RWPE1 (cell line): ENCODE results near the gene WNT7B.

ENCODE experiments used
- CTCF ChIA-PET: fragments of 350-600 bp; sonication (Branson Sonifier 250); formaldehyde crosslinking; extraction: SDS; loops from one replicate; lab custom pipeline; 2021; lab: Yijun Ruan, JAX
- POLR2A ChIA-PET: fragments of 400-600 bp; formaldehyde crosslinking; extraction: SDS; loops from one replicate; lab custom pipeline; 2020; ENCODE audit warnings: antibody characterized with exemption; ENCODE audit not compliant: low non-redundant PET; lab: Yijun Ruan, JAX
- DNase-seq: peaks from one replicate; pipeline ENCODE4 v3.0.0; 2012; ENCODE audit warnings: low spot score
- H3K27ac ChIP-seq: fragments of 450-650 bp; 2 replicates; pipeline ENCODE4 v1.5.1; 2017
- CTCF ChIP-seq: fragments of 450-650 bp; conservative IDR thresholded peaks from 2 replicates; pipeline ENCODE4 v1.5.1; 2017; ENCODE audit warnings: low read depth, mild to moderate bottlenecking

WNT7B gene

GRCh38 chr22:45891996-45892621 lies 84.9 kb downstream of the WNT7B start:
- no peak for TF ChIP-seq CTCF
- DNase-seq, result no peak
- CTCF ChIA-PET, result interaction anchor here (0.6 to 0.7 kb wide), 2 partner anchors 230 to 440 kb away, joined by 3 to 4 read pairs; no protein-coding TSS in a partner anchor
- H3K27ac ChIP-seq, result no peak overlapping the region
- POLR2A ChIA-PET, result no interaction called here

- no peak overlapping the region for H3K27ac ChIP-seq
- no peak for TF ChIP-seq CTCF
- DNase-seq, result no peak
- ChIA-PET POLR2A (no interaction called here), CTCF (interaction anchor here (0.7 kb wide), 1 partner anchor 231 kb away, joined by 4 read pairs; no protein-coding TSS in a partner anchor)
Measured at GRCh38 chr22:45891471-45891995, 85.4 kb downstream of the WNT7B start.

- no peak for TF ChIP-seq CTCF
- DNase-seq, result no peak
- H3K27ac ChIP-seq, result no peak overlapping the region
- ChIA-PET POLR2A (no interaction called here), CTCF (interaction anchor here (0.7 kb wide), 1 partner anchor 231 kb away, joined by 4 read pairs; no protein-coding TSS in a partner anchor)
Measured at GRCh38 chr22:45891021-45891421, 85.9 kb downstream of the WNT7B start.

- POLR2A ChIA-PET, result no interaction called here
- CTCF ChIA-PET, result no interaction called here
- H3K27ac ChIP-seq, result no peak overlapping the region
- no peak for TF ChIP-seq CTCF
- DNase-seq, result no peak
Measured at GRCh38 chr22:45890351-45890635, 86.7 kb downstream of the WNT7B start.

- TF ChIP-seq CTCF, result no peak
- no peak for DNase-seq
- CTCF ChIA-PET, result no interaction called here
- no peak overlapping the region for H3K27ac ChIP-seq
- POLR2A ChIA-PET, result no interaction called here
Measured at GRCh38 chr22:45889539-45890350, 87.2 kb downstream of the WNT7B start.

- TF ChIP-seq CTCF, result no peak
- POLR2A ChIA-PET, result no interaction called here
- CTCF ChIA-PET, result no interaction called here
- DNase-seq, result no peak
- no peak overlapping the region for H3K27ac ChIP-seq
Measured at GRCh38 chr22:45889093-45889538, 87.8 kb downstream of the WNT7B start.
